MCF 10A (cell line): ENCODE measurements around the gene POLR3K. TPM values are rescaled to one million over a fixed set of nuclear protein-coding genes. Genes with fewer than 3 reads are reported as not detected.

Experiments
- BruUV-seq: library from RNA; stranded (reverse); fragments of 400-500 nt; replicated peaks from 2 replicates; lab custom pipeline; 2021; lab: Mats Ljungman, UMichigan
- CTCF ChIA-PET: fragments of 300-600 bp; sonication (Branson Sonifier 250); formaldehyde crosslinking; extraction: SDS; loops from one replicate; lab custom pipeline; 2021; ENCODE audit warnings: antibody characterized with exemption, inconsistent platforms; lab: Yijun Ruan, JAX
- POLR2A ChIA-PET: fragments of 300-600, 350-650 bp; sonication (Branson Sonifier 250); formaldehyde crosslinking; extraction: SDS; loops from one replicate; lab custom pipeline; 2020; ENCODE audit warnings: antibody characterized with exemption, inconsistent platforms; lab: Yijun Ruan, JAX
- DNase-seq: peaks from one replicate; pipeline ENCODE4 v3.0.0-alpha.2; 2018; ENCODE audit not compliant: unreplicated experiment
- H3K27ac Mint-ChIP-seq: one replicate; pipeline ENCODE4 v1.8.0; 2022; ENCODE audit warnings: mild to moderate bottlenecking, low read depth, mixed read lengths; ENCODE audit not compliant: unreplicated experiment
- H3K27me3 Mint-ChIP-seq: one replicate; pipeline ENCODE4 v1.8.0; 2022; ENCODE audit warnings: mixed read lengths; ENCODE audit not compliant: insufficient read depth, unreplicated experiment
- H3K36me3 Mint-ChIP-seq: one replicate; pipeline ENCODE4 v1.8.0; 2022; ENCODE audit warnings: mild to moderate bottlenecking, moderate library complexity, mixed read lengths; ENCODE audit not compliant: insufficient read depth, unreplicated experiment
- H3K4me1 Mint-ChIP-seq: one replicate; pipeline ENCODE4 v1.8.0; 2022; ENCODE audit warnings: mixed read lengths; ENCODE audit not compliant: insufficient read depth, unreplicated experiment
- H3K4me3 Mint-ChIP-seq: one replicate; pipeline ENCODE4 v1.8.0; 2022; ENCODE audit warnings: mild to moderate bottlenecking, moderate library complexity, mixed read lengths; ENCODE audit not compliant: unreplicated experiment
- H3K9me3 Mint-ChIP-seq: one replicate; pipeline ENCODE4 v1.8.0; 2022; ENCODE audit warnings: mixed read lengths; ENCODE audit not compliant: unreplicated experiment
- CTCF ChIP-seq: fragments of 200-600 bp; IDR thresholded peaks from one replicate; pipeline ENCODE4 v1.8.0; 2022; ENCODE audit warnings: antibody characterized with exemption, mild to moderate bottlenecking; ENCODE audit not compliant: unreplicated experiment
- intact Hi-C: fragments of 100-400 bp; cut with micrococcal nuclease; formaldehyde crosslinking; loops from 2 replicates; pipeline ENCODE4 v1.14.1; 2022
- total RNA-seq: library from RNA; stranded (reverse); gene quantifications from 2 replicates; pipeline ENCODE4 v1.2.3, GENCODE V29; 2022

Gene POLR3K
- total RNA-seq, 1 experiment from 2014 or later: 19.2 TPM

- no peak overlapping the region for H3K27ac Mint-ChIP-seq
- CTCF ChIA-PET: interaction anchor here (0.5 to 1.2 kb wide), 2 partner anchors 22 to 361 kb away, joined by 3 read pairs; no protein-coding TSS in a partner anchor
- H3K4me1 Mint-ChIP-seq: no peaks in the 10 kb centered on the region
- H3K27me3 Mint-ChIP-seq: no peaks in the 10 kb centered on the region
- TF ChIP-seq CTCF: no peak
- H3K36me3 Mint-ChIP-seq: peaks cover 66% of the 10 kb centered on the region
- no peak overlapping the region for H3K4me3 Mint-ChIP-seq
- no TSS peak for BruUV-seq
- H3K9me3 Mint-ChIP-seq: no peaks in the 10 kb centered on the region
- intact Hi-C loops: no loop called here
- no peak for DNase-seq
- POLR2A ChIA-PET: interaction anchor here (1.3 kb wide), 1 partner anchor 9 kb away, joined by 5 read pairs; the partner anchor contains the start of genes POLR3K and SNRNP25
Measured at GRCh38 chr16:44655-45054, 8.8 kb downstream of the POLR3K start.

- no TSS peak for BruUV-seq
- POLR2A ChIA-PET: no interaction called here
- CTCF ChIA-PET: interaction anchor here (0.7 kb wide), 1 partner anchor 22 kb away, joined by 3 read pairs; no protein-coding TSS in a partner anchor
- Mint-ChIP-seq H3K27ac (no peak overlapping the region), H3K27me3 (no peaks in the 10 kb centered on the region), H3K4me3 (no peak overlapping the region), H3K9me3 (no peaks in the 10 kb centered on the region), H3K4me1 (no peaks in the 10 kb centered on the region), H3K36me3 (peaks cover 54% of the 10 kb centered on the region)
- DNase-seq: no peak
- TF ChIP-seq CTCF: no peak
- intact Hi-C loops: no loop called here
Measured at GRCh38 chr16:43294-43693, 10.1 kb downstream of the POLR3K start.

DNA sequence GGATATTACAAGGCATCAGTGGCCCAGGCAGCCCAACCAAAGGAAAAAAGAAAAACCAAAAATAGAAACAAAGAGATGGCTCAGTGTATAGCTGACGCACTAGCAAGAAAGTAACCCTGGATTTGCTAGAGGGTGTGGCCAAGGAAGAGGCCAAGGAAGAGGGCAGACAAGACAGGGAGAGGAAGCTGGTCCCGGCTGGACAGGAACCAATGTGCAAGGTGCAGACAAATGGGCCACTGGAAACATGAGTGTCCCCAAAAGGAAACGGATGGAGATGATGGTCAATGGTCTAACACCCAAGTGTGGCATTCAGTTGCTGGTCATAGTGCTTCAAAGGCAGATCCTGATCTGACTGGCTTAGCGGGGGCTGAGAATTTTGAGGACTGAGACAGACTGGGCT, 10.7 kb downstream of the POLR3K start:
- Mint-ChIP-seq H3K9me3 (no peaks in the 10 kb centered on the region), H3K36me3 (peaks cover 48% of the 10 kb centered on the region), H3K27ac (no peak overlapping the region), H3K4me3 (no peak overlapping the region), H3K27me3 (no peaks in the 10 kb centered on the region), H3K4me1 (no peaks in the 10 kb centered on the region)
- ChIA-PET POLR2A (no interaction called here), CTCF (interaction anchor here (0.6 kb wide), 1 partner anchor 157 kb away, joined by 3 read pairs; no protein-coding TSS in a partner anchor)
- DNase-seq: no peak
- intact Hi-C loops: no loop called here
- no TSS peak for BruUV-seq
- no peak for TF ChIP-seq CTCF

DNA sequence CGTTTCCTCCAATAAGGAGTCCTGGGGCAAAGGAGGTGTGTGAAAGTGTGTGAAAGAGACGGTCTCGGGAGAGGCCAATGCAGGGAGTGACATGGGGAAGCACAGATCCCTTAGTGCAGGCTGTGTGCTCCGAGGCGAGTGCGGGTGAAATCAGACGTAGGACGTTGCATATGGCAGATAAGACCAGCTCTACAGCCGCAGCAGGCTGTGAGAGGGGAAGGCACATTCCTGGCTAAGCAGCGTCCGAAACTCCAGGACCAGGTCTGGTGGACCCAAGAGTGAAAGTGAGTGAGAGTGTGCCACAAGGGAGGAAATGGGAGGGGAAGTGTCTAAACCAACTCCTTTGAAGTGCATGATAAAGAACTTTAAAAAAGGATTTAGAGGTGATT, 11.3 kb downstream of the POLR3K start:
- BruUV-seq: no TSS peak

More for the DNA sequence above, 11.3 kb downstream of the POLR3K start:
- no peaks in the 10 kb centered on the region for H3K4me1 Mint-ChIP-seq
- ChIA-PET CTCF (no interaction called here), POLR2A (no interaction called here)
- no peak for TF ChIP-seq CTCF
- intact Hi-C loops: no loop called here
- no peak for DNase-seq
- H3K27me3 Mint-ChIP-seq: no peaks in the 10 kb centered on the region
- no peak overlapping the region for H3K27ac Mint-ChIP-seq
- H3K4me3 Mint-ChIP-seq: no peak overlapping the region
- peaks cover 42% of the 10 kb centered on the region for H3K36me3 Mint-ChIP-seq
- H3K9me3 Mint-ChIP-seq: no peaks in the 10 kb centered on the region
